Measurements from ENCODE around the gene TIFAB. TPM values are rescaled to one million over a fixed set of nuclear protein-coding genes. Genes with fewer than 3 reads are reported as not detected.
A peak's percentile ranks its signal among the peaks of the same experiment; 100 is the strongest.

Gene TIFAB
- total RNA-seq, 1 donor, result under 0.01 TPM

GRCh38 chr5:135444881-135445280, 7.3 kb downstream of the TIFAB start:
- no peak for DNase-seq (ENCODE audit: low read depth in 2 of 3, low spot score in 2 of 3)

GRCh38 chr5:135444360-135444759, 7.8 kb downstream of the TIFAB start:
- no peak for DNase-seq (ENCODE audit: low read depth in 2 of 3, low spot score in 2 of 3)

- no peak for DNase-seq (ENCODE audit: low read depth in 2 of 3, low spot score in 2 of 3)
Observed at GRCh38 chr5:135443161-135443960, 8.8 kb downstream of the TIFAB start.

GRCh38 chr5:135442431-135443160, 9.6 kb downstream of the TIFAB start:
- no peak for DNase-seq (ENCODE audit: low read depth in 2 of 3, low spot score in 2 of 3)

- no peak for DNase-seq (ENCODE audit: low read depth in 2 of 3, low spot score in 2 of 3)
Observed at GRCh38 chr5:135441919-135442318, 10.2 kb downstream of the TIFAB start.

GRCh38 chr5:135441350-135441831, 10.8 kb downstream of the TIFAB start:
- peak in 2 of 3 donors; percentile 38 to 73 for DNase-seq (ENCODE audit: low read depth in 2 of 3, low spot score in 2 of 3)

GRCh38 chr5:135440916-135441315, 11.2 kb downstream of the TIFAB start:
- no peak for DNase-seq (ENCODE audit: low read depth in 2 of 3, low spot score in 2 of 3)

GRCh38 chr5:135439231-135440205, 12.6 kb downstream of the TIFAB start:
- DNase-seq (ENCODE audit: low read depth in 2 of 3, low spot score in 2 of 3), result no peak

- DNase-seq (ENCODE audit: low read depth in 2 of 3, low spot score in 2 of 3), result no peak
Observed at GRCh38 chr5:135438636-135439221, 13.4 kb downstream of the TIFAB start.

- DNase-seq (ENCODE audit: low read depth in 2 of 3, low spot score in 2 of 3), result no peak
Observed at GRCh38 chr5:135437796-135438560, 14.2 kb downstream of the TIFAB start.

- peak in 2 of 3 donors; percentile 49 to 64 for DNase-seq (ENCODE audit: low read depth in 2 of 3, low spot score in 2 of 3)
Observed at GRCh38 chr5:135437422-135437795, 14.7 kb downstream of the TIFAB start.

- no peak for DNase-seq (ENCODE audit: low read depth in 2 of 3, low spot score in 2 of 3)
Observed at GRCh38 chr5:135436951-135437418, 15.2 kb downstream of the TIFAB start.

GRCh38 chr5:135435467-135436330, 16.5 kb downstream of the TIFAB start:
- no peak for DNase-seq (ENCODE audit: low read depth in 2 of 3, low spot score in 2 of 3)

GRCh38 chr5:135434591-135435466, 17.3 kb downstream of the TIFAB start:
- DNase-seq (ENCODE audit: low read depth in 2 of 3, low spot score in 2 of 3), result no peak

GRCh38 chr5:135433681-135434426, 18.3 kb downstream of the TIFAB start:
- DNase-seq (ENCODE audit: low read depth in 2 of 3, low spot score in 2 of 3), result no peak

- DNase-seq (ENCODE audit: low read depth in 2 of 3, low spot score in 2 of 3), result no peak
Observed at GRCh38 chr5:135432113-135432512, 20.0 kb downstream of the TIFAB start.

GRCh38 chr5:135430135-135430437, 22.1 kb downstream of the TIFAB start:
- DNase-seq (ENCODE audit: low read depth in 2 of 3, low spot score in 2 of 3), result no peak
